ENCODE measurements around the gene OTOG. TPM values are rescaled to one million over a fixed set of nuclear protein-coding genes. Genes with fewer than 3 reads are reported as not detected.

Gene OTOG
- total RNA-seq, 1 experiment from 2014 or later, result not detected

DNA sequence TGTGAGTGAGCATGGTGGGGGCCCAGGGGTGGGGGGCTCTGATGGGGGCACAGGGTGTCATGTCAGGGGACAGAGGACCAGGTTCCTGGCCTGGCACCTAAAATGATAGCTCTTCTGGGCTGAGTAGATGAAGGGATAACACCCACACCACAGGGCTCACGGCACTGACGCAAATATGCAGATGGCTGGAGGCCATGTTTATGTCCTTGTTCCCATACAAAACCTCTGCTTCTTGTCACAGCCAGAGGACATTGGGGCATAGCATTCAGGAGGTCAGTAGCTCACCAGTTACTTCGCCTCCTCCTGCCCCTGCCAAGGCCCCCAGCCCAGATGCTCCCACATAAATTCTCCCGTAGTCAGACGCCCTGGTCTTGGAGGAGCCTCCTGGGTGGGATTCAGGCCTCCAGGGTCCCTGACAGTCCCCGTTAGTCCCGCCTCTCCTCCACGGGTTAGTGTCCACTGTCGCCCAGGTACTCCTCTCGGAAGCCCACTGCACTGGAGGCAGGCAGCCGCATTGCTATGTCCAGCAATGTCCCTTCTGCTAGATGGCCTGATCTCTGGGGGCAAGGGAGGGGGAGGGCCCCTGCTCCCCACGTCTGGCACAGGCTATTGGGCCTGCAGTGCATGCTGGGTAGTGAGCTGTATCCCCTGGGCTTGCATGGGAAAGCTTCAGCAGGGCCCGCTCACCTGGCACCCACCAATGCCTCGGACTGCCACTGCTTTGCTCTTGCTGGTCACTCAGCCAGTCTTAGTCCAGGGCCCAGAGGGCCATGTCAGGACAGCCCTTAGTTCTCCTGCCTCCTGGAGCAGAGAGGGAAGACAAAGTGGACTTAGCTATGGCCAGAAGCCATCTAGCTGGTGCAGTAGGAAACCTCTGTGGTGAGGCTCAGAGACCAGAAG lies 96.7 kb downstream of the OTOG start:
- H3K27me3 Mint-ChIP-seq (ENCODE audit: insufficient read depth, unreplicated experiment), result peaks cover 21% of the 10 kb centered on the region
- TF ChIP-seq, protein P1, sequence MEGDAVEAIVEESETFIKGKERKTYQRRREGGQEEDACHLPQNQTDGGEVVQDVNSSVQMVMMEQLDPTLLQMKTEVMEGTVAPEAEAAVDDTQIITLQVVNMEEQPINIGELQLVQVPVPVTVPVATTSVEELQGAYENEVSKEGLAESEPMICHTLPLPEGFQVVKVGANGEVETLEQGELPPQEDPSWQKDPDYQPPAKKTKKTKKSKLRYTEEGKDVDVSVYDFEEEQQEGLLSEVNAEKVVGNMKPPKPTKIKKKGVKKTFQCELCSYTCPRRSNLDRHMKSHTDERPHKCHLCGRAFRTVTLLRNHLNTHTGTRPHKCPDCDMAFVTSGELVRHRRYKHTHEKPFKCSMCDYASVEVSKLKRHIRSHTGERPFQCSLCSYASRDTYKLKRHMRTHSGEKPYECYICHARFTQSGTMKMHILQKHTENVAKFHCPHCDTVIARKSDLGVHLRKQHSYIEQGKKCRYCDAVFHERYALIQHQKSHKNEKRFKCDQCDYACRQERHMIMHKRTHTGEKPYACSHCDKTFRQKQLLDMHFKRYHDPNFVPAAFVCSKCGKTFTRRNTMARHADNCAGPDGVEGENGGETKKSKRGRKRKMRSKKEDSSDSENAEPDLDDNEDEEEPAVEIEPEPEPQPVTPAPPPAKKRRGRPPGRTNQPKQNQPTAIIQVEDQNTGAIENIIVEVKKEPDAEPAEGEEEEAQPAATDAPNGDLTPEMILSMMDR (IDR thresholded peaks at IDR 0.05; ENCODE audit: unreplicated experiment), result no peak
- H3K4me1 Mint-ChIP-seq (ENCODE audit: insufficient read depth, unreplicated experiment), result no peaks in the 10 kb centered on the region
- ChIA-PET POLR2A (interaction anchor here (0.7 kb wide), 1 partner anchor 54 kb away, joined by 4 read pairs; no protein-coding TSS in a partner anchor), CTCF (interaction anchor here (0.5 to 1.4 kb wide), 2 partner anchors 13 to 1084 kb away, joined by 3 read pairs; no protein-coding TSS in a partner anchor)
- H3K9me3 Mint-ChIP-seq (ENCODE audit: unreplicated experiment), result no peaks in the 10 kb centered on the region
- no peak overlapping the region for H3K4me3 Mint-ChIP-seq (ENCODE audit: unreplicated experiment)
- BruUV-seq (replicated peaks), result no TSS peak
- H3K36me3 Mint-ChIP-seq (ENCODE audit: insufficient read depth, unreplicated experiment), result no peaks in the 10 kb centered on the region
- intact Hi-C loops (cut with micrococcal nuclease), result no loop called here
- DNase-seq (ENCODE audit: unreplicated experiment), result no peak
- no peak overlapping the region for H3K27ac Mint-ChIP-seq (ENCODE audit: low read depth, unreplicated experiment)

DNA sequence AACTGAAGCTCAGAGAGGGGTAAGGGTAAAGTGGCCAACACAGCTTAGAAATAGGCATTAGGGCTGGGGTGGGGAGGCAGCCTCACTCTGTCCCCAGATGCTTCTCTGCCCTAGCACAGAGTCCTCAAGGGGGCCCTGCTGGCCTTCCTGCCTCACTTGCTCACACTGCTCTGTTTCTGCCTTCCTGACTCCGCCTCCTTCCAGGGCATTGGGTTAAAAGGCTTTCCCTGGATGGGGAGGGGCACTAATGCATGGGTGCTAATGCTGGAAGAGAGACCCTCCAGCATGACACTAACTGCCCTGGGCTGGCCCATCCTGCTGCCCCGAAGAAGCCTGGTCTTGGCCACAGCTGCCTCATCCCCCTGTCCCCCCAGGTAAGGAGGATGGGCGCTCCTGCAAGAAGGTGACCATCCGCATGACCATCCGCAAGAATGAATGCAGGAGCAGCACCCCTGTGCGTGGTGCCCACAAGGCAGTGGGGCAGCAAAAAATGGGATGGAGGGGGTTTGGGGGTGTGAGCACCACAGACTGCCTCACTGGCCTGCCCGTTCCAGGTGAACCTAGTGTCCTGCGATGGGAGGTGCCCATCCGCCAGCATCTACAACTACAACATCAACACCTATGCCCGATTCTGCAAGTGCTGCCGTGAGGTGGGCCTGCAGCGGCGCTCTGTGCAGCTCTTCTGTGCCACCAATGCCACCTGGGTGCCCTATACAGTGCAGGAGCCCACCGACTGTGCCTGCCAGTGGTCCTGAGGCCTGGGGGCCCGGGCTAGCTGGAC lies 98.3 kb downstream of the OTOG start:
- BruUV-seq (replicated peaks), result no TSS peak
- Mint-ChIP-seq H3K4me3 (ENCODE audit: unreplicated experiment) (no peak overlapping the region), H3K27ac (ENCODE audit: low read depth, unreplicated experiment) (no peak overlapping the region), H3K9me3 (ENCODE audit: unreplicated experiment) (no peaks in the 10 kb centered on the region), H3K27me3 (ENCODE audit: insufficient read depth, unreplicated experiment) (peaks cover 26% of the 10 kb centered on the region), H3K4me1 (ENCODE audit: insufficient read depth, unreplicated experiment) (no peaks in the 10 kb centered on the region), H3K36me3 (ENCODE audit: insufficient read depth, unreplicated experiment) (no peaks in the 10 kb centered on the region)
- no peak for DNase-seq (ENCODE audit: unreplicated experiment)
- intact Hi-C loops (cut with micrococcal nuclease), result no loop called here
- POLR2A ChIA-PET, result no interaction called here
- CTCF ChIA-PET, result interaction anchor here (1.4 kb wide), 1 partner anchor 14 kb away, joined by 3 read pairs; no protein-coding TSS in a partner anchor
- TF ChIP-seq, protein P1 (IDR thresholded peaks at IDR 0.05; ENCODE audit: unreplicated experiment), result no peak

DNA sequence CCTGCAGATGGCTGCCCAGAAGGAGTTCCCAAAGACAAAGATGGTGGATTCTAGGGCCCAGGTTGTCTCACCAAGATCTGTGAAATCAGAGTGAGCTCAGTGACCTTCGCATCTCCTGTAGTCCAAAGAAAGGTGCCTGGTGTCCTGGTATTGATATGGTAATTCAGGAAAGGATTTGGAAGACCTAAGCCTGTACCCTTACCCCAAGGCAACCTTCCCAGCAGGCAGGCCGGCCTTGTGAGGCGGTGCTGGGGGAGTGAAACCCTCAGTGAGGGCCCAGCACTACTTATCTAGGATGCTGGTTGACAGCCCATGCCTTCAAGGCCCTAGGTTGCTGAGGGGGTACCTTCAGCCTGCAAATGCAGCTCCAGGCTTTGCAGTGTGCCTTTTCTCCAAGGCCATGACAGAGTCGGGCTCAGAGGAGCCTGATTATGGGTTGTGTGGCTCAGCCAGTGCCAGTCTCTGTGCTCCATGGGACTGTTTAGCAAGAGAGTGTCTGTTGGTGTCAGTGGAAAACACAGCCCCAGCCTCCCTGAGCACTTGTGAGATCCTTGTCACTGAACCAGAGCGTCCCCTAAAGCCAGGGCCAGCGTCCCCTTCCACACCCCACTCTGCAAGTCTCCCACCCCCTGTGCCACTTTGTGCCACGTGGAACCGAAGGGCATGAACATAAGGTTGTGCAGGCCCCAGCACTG lies 99.5 kb downstream of the OTOG start:
- no peaks in the 10 kb centered on the region for H3K9me3 Mint-ChIP-seq (ENCODE audit: unreplicated experiment)
- peaks cover 38% of the 10 kb centered on the region for H3K27me3 Mint-ChIP-seq (ENCODE audit: insufficient read depth, unreplicated experiment)
- intact Hi-C loops (cut with micrococcal nuclease), result no loop called here
- no peak overlapping the region for H3K27ac Mint-ChIP-seq (ENCODE audit: low read depth, unreplicated experiment)
- TF ChIP-seq, protein P1 (IDR thresholded peaks at IDR 0.05; ENCODE audit: unreplicated experiment), result no peak
- DNase-seq (ENCODE audit: unreplicated experiment), result no peak
- CTCF ChIA-PET, result interaction anchor here (2.1 kb wide), 1 partner anchor 333 kb away, joined by 11 read pairs; no protein-coding TSS in a partner anchor
- no peaks in the 10 kb centered on the region for H3K36me3 Mint-ChIP-seq (ENCODE audit: insufficient read depth, unreplicated experiment)
- BruUV-seq (replicated peaks), result no TSS peak
- POLR2A ChIA-PET, result no interaction called here
- H3K4me3 Mint-ChIP-seq (ENCODE audit: unreplicated experiment), result no peak overlapping the region
- H3K4me1 Mint-ChIP-seq (ENCODE audit: insufficient read depth, unreplicated experiment), result no peaks in the 10 kb centered on the region

Data from MCF 10A (cell line).